HG02588 (cell line): Measurements from ENCODE around the gene UTF1.
"Not testable (repeated sequence)": the region's sequence is repeated elsewhere in the genome, so short reads cannot be mapped to it uniquely, and the experiment has no call there.

Source experiments
- ATAC-seq: cut with Tn5 transposase; IDR thresholded peaks from one replicate; pipeline ENCODE4 v1.9.1; 2021; ENCODE audit warnings: mild to moderate bottlenecking, moderate library complexity; ENCODE audit not compliant: unreplicated experiment

The UTF1 gene

GRCh38 chr10:133225707-133226191, 4.3 kb upstream of the UTF1 start:
- ATAC-seq, result no peak

- no peak for ATAC-seq
Observed at GRCh38 chr10:133226251-133226808, 3.7 kb upstream of the UTF1 start.

GRCh38 chr10:133227256-133227655, 2.8 kb upstream of the UTF1 start:
- ATAC-seq, result no peak

GRCh38 chr10:133229265-133230043, 563 bp upstream of the UTF1 start:
- no peak for ATAC-seq

- ATAC-seq, result no peak
Observed at GRCh38 chr10:133230387-133231195, 574 bp downstream of the UTF1 start.

- ATAC-seq, result no peak
Observed at GRCh38 chr10:133231244-133231945, 1.4 kb downstream of the UTF1 start.

- no peak for ATAC-seq
Observed at GRCh38 chr10:133231946-133232574, 2.0 kb downstream of the UTF1 start.

GRCh38 chr10:133234796-133235195, 4.8 kb downstream of the UTF1 start:
- not testable (repeated sequence) for ATAC-seq

GRCh38 chr10:133235265-133235855, 5.3 kb downstream of the UTF1 start:
- ATAC-seq, result no peak

GRCh38 chr10:133235932-133236331, 5.9 kb downstream of the UTF1 start:
- ATAC-seq, result no peak

GRCh38 chr10:133236401-133237240, 6.6 kb downstream of the UTF1 start:
- ATAC-seq, result no peak

GRCh38 chr10:133237241-133237587, 7.2 kb downstream of the UTF1 start:
- ATAC-seq, result no peak

GRCh38 chr10:133237588-133238465, 7.8 kb downstream of the UTF1 start, which contains the start of gene VENTX:
Gene VENTX (plus strand): TSS chr10:133237855. CDS start chr10:133237915, 60 bp downstream.
- no peak for ATAC-seq

GRCh38 chr10:133238466-133238804, 8.4 kb downstream of the UTF1 start:
- no peak for ATAC-seq

GRCh38 chr10:133239990-133240389, 10.0 kb downstream of the UTF1 start:
- ATAC-seq, result no peak

GRCh38 chr10:133241501-133242205, 11.6 kb downstream of the UTF1 start:
- ATAC-seq, result no peak

GRCh38 chr10:133242611-133243356, 12.8 kb downstream of the UTF1 start:
- ATAC-seq, result no peak
